ENCODE measurements around the gene UBXN7. TPM values are rescaled to one million over a fixed set of nuclear protein-coding genes. Genes with fewer than 3 reads are reported as not detected.

UBXN7 gene
- total and polyA plus RNA-seq, 2 of the 13 experiments (the other 11 are each of a cell fraction or from before 2014, with no cell fraction given) = 12.5 to 15.9 TPM

DNA sequence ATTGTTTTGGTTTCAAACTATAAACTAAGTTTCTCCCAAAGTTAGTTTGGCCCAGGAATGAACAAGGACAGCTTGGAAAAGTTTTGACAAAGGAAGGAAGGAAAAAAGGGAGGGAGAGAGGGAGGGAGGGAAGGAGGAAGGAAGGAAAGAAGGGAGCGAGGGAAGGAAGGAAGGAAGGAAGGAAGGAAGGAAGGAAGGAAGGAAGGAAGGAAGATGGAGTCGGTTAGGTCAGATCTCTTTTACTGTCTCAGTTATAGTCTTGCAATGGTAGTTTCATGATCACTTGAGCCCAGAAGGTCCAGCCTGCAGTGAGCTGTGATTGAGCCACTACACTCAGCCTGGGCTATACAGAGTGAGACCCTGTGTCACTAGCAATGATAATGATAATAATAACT is 12.3 kb upstream of the UBXN7 start (continued):
- TF ChIP-seq ZNF280D (CRISPR knock-in tag; IDR thresholded peaks at IDR 0.05) = no peak
- TF ChIP-seq, protein P1, sequence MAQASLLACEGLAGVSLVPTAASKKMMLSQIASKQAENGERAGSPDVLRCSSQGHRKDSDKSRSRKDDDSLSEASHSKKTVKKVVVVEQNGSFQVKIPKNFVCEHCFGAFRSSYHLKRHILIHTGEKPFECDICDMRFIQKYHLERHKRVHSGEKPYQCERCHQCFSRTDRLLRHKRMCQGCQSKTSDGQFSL (CRISPR knock-in tag; IDR thresholded peaks at IDR 0.05) = no peak
- TF ChIP-seq ZNF691 (CRISPR knock-in tag; IDR thresholded peaks at IDR 0.05; ENCODE audit: borderline replicate concordance, low read depth) = no peak
- peak; percentile 52 for TF ChIP-seq PCBP2 (optimal IDR thresholded peaks at IDR 0.05; ENCODE audit: low read depth, low read length, poor library complexity, severe bottlenecking)
- TF ChIP-seq ZNF24 (IDR thresholded peaks at IDR 0.05) = no peak

- CTCF ChIA-PET (ENCODE audit: low intra/inter-chr PET ratio, low total read pairs) = no interaction called here
- Histone ChIP-seq H3K9ac (ENCODE audit: insufficient read depth, low read depth, low read length) (no peak overlapping the region), H3K36me3 (replicated peaks in 1 of 2; ENCODE audit: control insufficient read depth in 1 of 2, insufficient read depth in 2 of 2, low read length in 2 of 2) (no peaks in the 10 kb centered on the region), H3K4me1 (ENCODE audit: insufficient read depth, low read length) (peaks cover 18% of the 10 kb centered on the region), H3K4me2 (ENCODE audit: low read depth, low read length) (0 out of 2 replicates have a peak overlapping the region, but pooled peaks have one; percentile 8), H3K27me3 (ENCODE audit: control insufficient read depth in 1 of 2, insufficient read depth in 2 of 2, low read length in 2 of 2) (peaks cover 0 to 3% of the 10 kb centered on the region in 2 experiments; a peak in 1 of 5 replicates), H3K9me3 (ENCODE audit: low read length) (no peaks in the 10 kb centered on the region), H3K79me2 (ENCODE audit: insufficient read depth, low read length) (no peaks in the 10 kb centered on the region), H4K20me1 (ENCODE audit: insufficient read depth, low read length) (no peaks in the 10 kb centered on the region), H3K27ac (ENCODE audit: extremely low read length, insufficient read depth, low read length) (no peak overlapping the region), H3K4me3 (replicated peaks in 1 of 3; ENCODE audit: insufficient read depth in 1 of 3, low read depth in 2 of 3, low read length in 3 of 3) (no peak overlapping the region), H2AFZ (ENCODE audit: low read length) (no peak overlapping the region)
- ATAC-seq = peak; percentile 63
- FAIRE-seq = no peak
- TF ChIP-seq PAX8 (CRISPR knock-in tag; IDR thresholded peaks at IDR 0.05; ENCODE audit: borderline replicate concordance) = no peak
- POLR2A ChIA-PET = interaction anchor here (0.9 kb wide), 1 partner anchor 8 kb away, joined by 6 read pairs; the partner anchor contains the start of gene UBXN7
- WGBS (ENCODE audit: low lambda C conversion rate) = 4% methylated on average over 3 of the region's 3 CpGs
- DNase-seq (ENCODE audit: low spot score) = no peak
- no TSS peak for BruUV-seq (replicated peaks)
- intact Hi-C loops (cut with micrococcal nuclease; ENCODE audit: unreplicated experiment) = no loop called here
- in situ Hi-C loops (cut with HindIII; ENCODE audit: extremely low pct_ligation_motif_present, low pct_unique_long_range_greater_than_20kb) = no loop called here
These were observed 8.5 kb upstream of the UBXN7 start for GRCh38 chr3:196440696-196441095.
